HG03342 (cell line): Measurements from ENCODE around the gene CGNL1.

Source experiments
- ATAC-seq: cut with Tn5 transposase; IDR thresholded peaks from one replicate; pipeline ENCODE4 v1.9.1; 2021; ENCODE audit warnings: mild to moderate bottlenecking, moderate library complexity; ENCODE audit not compliant: unreplicated experiment

The CGNL1 gene

DNA sequence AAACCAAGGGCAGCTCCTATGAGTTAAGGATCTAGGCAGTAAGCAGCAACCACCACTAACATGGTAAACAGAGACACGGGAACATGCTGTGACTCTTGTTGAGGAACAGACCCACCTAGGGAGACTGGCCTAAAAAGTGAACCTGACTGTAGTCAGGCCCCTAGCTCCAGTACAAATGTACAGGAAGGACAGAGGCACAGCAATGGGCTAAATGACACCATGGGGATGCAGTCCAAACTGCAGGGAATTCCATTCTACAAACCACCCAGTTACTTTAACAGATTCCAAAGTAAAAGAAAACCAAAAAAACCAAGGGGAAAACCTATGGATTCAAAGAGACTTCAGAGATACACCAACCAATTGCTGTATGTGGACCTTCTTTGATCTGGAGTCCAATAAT lies 28.2 kb upstream of the CGNL1 start:
- ATAC-seq = no peak

DNA sequence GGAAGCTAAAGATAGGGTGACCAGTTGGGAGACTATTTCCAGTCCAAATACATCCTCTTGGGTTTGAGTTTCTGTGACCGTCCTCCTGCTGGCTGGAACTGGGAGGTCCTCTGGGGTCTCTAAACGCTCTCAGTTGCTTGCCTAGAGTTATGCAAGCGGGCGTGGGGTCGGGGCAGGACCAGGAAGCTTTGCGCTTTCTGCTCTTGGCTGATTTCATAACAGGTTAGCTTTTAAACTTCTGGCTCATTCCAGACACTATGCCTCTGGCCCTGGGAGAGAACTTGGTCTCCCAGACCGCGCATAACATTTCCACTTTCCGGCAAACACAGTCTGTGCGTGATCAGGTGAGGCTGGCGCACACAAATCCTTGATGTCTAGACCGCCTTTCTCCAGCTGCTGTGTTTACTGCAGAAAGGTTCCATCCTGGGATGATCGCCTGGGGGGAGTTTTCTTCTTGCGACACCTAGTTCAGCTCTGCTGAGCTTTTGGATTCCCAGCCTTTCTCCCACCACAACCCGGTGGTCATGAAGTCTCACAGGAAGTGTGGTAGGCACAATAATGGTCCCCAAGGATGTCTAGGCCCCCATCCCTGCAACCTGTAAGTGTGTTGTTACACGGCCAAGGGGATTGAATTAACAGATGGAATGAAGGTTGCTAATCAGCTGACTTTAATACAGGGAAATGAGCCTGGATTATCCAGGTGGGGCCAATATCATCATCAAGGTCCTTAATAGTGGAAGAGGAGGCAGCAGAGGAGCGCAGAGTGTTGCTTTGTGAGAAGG lies 23.6 kb upstream of the CGNL1 start:
- no peak for ATAC-seq

DNA sequence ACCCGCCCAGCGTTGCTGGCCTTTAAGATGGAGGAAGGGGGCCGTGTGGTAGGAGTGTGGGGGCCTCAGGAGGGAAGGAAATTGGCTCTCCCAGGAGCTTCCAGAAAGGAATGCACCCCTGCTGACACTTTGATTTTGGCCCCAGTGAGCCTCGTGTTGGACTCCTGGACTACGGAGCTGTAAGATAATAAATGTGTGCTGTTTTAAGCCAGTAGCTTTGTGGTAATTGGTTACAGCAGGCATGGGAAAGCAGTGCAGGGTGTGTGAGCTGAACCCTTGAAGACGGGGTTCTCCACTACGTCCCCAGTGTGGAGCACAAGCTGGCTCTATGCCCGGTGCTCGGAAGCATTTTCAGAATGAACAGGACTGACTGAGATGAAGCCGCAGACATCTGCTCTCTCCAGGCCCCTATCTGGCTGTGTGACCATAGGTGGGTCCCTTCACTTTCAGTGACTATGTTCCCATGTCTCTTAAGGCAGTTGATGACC lies 22.9 kb upstream of the CGNL1 start:
- ATAC-seq = no peak

DNA sequence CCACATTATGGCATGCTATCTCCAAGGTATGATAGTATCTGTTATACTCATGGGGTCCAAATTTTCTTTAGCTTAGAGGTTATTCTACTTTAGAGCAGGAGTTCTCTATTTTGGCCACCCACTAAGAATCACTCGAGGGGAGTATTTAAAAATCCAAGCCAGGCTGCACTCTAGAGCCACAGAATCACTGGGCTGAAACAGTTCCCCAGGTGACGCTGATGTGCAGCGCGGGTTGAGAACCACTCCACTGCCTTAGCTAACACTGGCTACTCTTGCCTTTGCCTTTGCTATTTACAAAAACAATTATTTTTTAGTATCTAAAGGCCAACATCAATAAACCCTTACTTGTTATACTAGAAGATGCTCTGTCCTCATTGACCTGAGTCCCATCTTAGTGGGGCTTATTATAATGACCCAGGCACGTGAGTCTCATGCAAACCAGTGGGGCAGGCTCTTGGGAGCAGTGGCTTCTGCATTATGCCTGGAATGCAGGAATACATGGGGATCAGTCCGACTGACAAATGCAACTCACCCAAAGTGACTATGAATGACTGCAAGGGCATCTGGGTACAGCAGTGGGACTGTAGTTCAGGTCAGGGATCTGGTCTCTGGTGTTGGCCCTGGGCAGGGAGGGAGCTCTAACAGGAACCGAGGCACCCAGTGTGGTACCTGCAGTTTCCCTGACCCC lies 21.7 kb upstream of the CGNL1 start:
- no peak for ATAC-seq

DNA sequence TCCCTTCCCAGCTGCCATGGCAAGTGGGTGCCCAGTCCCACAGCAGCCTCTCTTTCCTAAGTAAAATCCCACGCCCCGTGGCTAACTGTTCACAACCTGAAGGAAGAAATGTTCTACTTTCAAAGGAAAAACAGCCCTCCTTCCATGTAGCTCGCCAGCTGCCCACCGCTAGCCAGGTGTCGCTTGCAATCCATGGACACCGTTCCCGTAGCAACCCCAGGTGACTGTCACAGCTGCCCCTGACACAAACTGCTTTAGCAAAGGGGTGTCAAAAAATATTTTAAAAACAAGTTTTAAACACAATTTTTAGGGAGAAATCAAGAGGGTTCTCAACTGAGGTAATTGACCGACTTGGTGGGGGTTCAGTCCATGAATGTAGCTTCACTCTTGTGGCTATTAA lies 21.0 kb upstream of the CGNL1 start:
- no peak for ATAC-seq

DNA sequence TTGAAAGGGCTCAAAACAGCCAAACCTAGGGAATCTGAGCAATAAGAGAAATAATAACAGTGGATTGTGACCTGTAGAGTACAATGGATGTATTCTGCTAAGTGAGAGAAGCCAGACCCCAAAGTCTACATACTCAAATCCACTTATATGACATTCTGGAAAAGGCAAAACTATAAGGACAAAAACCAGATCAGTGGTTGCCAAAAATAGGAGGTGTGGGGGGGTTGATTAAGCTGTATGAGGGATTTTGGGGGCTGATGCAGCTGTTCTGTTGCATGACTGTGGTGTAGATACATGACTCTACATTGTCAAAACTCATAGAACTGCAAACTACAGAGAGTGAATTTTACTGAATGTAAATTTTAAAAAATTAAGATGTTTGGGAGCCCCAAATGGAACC lies 20.1 kb upstream of the CGNL1 start:
- no peak for ATAC-seq

DNA sequence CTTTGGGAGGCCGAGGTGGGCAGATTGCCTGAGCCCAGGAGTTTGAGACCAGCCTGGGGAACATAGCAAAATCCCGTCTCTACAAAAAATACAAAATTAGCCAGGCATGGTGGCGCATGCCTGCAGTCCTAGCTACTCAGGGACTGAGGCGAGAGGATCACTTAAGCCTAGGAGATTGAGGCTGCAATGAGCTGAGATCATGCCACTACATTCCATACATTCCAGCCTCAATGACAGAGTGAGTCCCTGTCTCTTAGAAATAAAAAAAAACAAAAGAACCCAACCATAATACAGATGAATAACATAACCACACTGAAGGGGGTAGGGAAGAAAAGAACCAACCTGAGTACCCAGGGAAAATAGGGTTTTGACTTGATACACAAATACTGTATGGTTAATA lies 19.7 kb upstream of the CGNL1 start:
- ATAC-seq = no peak

DNA sequence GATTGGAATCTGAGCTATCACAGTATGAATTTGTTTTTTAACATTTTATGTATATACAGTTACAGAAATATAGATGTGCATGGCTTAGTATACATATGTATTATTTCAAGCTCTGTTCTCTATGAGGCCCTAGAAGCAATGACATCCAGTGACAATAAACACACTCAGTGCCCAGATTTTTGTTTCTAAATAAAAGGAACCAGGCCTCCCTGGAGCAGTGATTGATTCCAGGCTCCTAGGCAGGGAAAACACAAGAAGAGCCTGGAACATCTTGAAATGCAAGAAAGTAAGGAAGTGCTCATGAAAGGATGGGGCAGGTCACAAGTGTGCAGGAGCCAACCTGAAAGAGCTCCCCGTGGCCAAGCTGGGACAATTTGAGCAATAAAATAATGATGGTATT lies 18.5 kb upstream of the CGNL1 start:
- no peak for ATAC-seq

DNA sequence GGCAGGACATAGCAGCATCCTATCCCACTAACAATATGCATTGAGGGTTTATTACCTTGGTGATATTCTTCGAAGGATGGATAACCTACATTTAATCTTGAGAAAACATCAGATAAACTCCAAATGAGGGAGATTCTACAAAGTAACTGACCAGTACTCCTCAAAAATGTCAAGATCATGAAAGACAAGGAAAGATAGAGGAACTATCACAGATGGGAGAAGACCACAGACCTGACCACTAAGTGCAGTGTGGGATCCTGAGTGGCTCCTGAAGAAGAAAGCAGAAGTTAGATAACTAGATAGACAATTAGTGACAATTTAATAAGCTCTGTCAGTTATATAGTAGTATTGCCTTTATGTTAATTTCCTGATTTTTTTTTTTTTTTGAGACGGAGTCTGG lies 17.7 kb upstream of the CGNL1 start:
- ATAC-seq = no peak

DNA sequence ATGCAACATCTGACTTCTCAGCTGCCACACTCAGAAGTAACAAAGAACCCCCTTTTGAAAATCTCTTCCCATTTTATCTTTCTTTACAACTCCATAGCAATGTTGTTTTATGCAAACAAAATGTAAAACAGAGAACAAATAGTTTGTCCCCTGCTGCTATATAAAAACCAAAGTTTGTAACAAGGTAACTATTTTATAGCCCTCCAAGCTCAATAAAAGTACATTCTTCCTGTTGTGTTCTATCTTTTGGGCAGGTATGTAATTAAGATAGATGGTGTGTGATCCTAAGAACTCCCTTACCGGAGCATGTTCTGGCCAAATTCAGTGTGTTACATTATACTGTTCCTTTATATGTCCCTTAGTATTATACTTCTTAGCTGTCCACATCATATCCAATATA lies 12.6 kb upstream of the CGNL1 start:
- ATAC-seq = no peak

DNA sequence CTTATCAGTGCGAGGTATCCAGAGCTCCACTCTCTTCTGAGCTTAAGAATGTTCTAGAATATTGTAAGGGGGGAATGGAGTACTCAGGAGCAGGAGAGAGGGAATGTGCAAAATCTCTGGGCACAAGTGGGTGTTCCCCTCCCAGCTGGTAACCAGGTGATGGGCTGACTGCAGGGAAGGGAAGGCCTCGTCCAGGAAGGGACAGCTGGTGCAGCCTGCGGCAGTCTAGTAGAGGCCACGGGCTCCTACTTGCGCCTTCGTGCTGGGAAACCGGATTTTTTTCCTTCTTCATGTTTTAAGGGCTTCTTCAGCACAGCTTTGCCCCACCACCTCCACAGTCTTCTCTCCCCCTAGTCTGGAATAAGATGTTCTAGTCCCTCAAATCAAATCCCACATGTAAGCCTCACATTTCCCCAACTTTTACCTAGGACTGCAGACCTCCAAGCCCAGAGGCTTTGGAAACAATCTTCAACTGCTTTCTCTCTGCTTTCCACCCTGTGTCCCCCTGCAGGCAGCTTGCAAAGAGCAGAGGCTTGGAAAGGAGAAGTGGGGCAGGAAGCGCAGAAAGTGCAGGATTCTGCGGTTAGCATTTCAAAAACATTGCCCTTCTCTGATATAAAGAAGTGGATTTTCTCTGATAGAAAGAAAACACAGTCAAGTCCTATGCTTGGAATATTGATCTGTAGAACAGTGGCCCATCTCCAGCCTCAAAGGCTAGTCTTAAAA lies 11.9 kb upstream of the CGNL1 start:
- no peak for ATAC-seq

DNA sequence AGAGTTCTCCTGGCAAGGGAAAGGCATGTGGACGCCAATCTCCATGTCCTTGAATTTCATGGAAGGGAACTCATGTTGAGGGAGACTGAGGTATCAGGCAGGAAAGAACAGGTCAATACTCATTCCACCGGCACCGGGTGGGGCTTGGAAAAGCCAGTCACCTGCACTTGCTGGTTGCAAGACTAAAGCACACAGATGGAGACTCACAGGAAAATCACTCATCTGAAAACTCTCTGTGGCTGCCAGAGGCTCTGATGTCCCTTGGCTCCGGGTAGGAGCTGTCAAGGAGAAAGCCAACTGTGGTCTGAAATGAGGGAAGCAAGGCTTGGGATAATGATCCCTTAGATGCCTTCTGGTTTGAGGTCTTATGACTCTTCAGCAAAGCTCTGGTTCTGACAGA lies 8.7 kb upstream of the CGNL1 start:
- ATAC-seq = no peak

DNA sequence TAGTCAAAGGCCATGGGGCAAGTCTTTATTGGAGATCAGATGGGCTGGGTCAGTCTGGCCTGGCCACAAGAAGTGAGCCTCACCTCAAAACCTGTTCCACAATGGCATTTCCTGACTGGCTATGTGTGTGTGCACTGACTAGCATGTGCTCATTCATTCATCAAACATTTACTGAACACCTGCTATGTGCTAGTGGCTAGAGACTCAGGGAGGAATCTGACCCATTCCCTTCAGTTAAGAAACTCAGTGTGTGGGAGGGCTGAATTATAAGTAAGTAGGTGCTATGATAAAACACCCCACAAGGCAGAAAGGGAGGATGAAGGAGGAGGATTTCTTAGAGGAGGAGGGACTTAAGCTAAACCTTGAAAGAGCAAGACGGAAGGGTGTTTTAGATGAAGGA lies 5.4 kb upstream of the CGNL1 start:
- no peak for ATAC-seq

DNA sequence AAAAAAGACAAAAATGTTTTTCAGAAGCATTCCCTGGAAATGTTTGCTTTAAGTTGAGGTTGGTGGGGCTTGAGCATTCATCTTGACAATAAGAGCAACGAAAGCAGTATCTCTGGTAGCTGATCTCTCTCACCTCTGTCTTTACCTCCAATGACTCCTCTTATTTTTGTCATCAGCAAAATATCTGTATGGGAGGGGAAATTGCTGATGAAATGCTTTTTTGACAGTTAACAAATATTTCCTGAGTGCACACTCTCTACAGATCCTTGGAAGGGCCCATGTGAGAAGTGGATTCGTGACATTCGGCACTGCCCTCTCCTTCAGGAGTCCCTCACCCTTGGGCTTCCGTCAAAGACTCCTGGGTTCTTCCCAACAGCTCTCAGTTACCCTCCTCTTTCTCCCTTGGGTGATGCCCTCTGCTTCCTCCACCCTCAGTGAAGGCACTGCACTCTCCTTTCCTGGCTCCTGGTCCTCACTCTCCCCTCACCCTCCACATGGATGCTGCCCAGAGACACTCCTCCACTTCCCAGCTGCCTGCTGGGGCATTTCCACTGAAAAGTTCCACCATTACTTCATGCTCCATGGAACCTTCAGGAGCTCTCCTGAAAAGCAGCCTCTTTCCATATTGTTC lies 2.9 kb upstream of the CGNL1 start:
- no peak for ATAC-seq

DNA sequence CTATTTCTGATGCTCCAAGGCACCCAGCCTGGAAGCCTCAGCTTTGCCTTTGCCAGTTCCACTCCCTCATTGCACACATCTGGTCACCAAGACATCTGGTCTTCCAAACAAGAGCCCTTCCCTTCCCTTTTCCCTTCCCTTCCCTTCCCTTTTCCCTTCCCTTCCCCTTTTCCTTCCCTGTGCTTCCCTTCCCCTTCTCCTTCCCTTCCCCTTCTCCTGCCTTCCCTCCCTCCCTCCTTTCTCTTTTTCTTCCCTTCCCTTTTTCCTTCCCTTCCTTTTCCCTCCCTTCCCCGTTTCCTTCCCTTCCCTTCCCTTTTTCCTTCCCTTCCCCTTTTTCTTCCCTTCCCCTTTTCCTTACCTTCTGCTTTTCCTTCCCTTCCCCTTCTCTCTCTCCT lies 2.4 kb upstream of the CGNL1 start:
- no peak for ATAC-seq

DNA sequence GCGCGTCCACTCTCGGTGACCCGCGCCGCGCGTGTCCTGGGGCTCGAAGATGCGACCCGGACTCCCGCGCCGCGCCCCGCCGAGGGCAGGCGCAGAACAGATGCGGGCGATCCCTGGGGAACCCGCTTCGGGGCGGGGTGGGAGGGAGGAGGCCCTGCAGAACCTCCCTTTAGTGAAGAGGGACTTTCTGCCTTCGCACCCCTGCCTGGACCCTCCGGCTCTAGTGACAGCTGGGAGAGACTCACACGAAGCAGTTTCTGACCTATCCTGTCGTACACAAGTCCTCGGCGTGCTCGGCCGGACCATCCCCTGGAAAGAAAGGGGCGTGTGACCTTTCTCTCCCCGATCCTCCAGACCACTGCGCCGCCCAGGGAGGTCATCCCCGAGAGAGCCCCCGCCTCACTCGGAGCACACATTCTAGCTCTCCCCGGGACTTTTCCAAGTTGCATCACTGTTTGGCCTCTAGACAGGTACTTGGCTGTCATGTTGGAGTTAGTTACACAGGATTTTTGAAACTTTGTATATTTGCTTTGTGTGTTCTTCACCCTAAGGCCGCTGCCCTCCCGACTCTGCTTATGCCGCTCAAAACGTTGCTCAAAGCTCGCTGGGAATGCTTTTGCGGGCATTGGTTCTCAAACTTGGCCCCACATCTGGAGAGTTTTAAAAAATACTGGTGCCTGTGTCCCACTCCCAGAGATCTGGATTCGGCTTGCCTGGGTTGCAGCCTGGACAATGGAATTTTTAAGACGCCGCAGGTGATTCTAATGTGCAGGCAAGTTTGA lies 582 bp downstream of the CGNL1 start:
- no peak for ATAC-seq

DNA sequence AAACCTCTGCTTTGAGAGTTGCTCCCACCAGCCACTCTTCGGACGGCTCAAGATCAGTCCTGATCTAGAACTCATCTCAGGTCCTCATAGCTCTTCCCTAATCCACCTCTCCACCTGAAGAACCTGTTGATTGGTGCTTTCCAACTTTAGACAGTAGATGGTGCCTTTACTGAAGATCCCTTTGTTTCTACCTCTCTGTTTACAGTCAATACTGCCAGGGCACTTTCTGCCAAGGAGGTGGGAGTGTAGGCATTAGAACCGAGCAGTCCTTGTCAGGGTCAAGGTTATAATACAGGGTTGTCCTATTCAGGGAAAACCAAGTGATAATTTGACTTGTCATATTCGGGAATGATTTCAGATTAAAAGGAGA lies 1.2 kb downstream of the CGNL1 start:
- ATAC-seq = no peak

DNA sequence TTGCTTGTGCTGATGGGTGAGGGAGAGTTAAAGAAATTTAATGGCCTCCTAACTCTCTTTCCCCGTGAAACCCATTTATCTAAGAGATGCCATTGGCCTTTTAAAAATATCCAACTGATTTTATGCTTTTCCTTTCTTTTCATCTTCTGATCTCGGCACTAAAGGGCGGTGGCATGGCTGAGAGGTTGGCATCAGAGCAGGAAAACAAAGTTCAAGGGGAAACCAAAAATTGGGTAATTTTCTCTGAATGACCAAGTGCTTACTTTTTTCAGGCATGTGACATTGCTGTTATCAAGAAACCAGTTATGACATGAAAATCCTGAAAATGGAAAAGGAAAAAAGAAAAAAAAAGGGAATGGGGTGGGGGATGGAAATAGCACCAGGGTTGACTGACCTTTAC lies 3.2 kb downstream of the CGNL1 start:
- no peak for ATAC-seq

DNA sequence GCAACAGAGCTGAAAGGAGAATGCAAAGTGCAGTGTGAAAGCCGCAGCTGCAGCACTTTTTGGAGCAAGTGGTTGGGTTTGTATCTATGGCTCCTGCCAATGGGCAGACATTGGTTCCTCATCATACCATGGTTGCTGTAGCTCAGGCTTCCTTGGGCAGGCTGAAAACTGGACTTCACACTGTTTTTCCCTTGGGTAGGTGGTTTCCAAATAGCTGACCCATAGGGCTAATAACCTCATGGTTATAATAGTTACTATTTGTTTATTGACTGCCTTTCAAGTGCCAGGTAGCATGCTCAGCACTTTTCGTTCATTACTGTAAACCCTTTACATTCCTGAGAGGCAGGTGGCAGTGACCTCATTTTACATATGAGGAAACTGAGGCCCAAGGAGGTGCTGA lies 4.5 kb downstream of the CGNL1 start:
- ATAC-seq = no peak

DNA sequence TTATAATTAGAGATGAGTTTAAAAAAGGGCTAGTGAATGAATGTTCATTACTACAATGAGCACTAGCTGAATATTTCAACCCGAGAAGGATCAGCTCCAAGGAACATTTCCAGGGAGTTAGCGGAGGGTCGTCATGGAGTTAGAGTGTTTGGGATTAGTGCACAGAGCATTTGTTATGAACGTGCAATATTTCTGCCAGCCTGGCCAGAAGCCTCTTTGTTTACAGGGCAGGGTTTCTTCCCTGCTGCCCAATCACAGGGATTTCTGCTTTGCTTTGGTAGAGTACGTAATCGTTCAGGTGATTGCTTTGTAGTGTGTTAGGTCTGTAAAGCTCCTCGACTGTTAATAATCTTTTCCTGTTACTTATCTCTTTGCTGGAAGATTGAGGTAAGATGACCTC lies 5.9 kb downstream of the CGNL1 start:
- ATAC-seq = no peak

DNA sequence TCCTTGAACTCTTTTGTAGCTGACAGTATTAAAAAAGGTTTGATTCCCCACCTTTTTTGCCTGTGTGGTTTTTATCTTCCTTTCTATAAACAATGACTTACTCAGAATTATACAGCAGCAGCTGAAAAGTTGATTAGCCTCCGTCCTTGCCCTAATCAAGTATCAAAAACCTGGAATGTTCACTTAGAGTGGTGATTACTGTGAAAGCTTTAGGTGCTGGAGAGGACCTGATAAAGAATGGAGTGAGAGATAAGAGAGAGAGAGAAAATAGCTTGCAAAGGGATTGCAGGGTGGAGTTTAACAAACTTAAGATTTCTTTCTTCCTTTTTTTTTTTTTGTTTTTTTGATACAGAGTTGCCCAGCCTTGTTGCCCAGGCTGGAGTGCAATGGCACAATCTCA lies 6.7 kb downstream of the CGNL1 start:
- ATAC-seq = no peak
